GM23248 (cell line): ENCODE results near the gene ANKMY2. TPM values are rescaled to one million over a fixed set of nuclear protein-coding genes. Genes with fewer than 3 reads are reported as not detected.

Experiments used
- DNase-seq: peaks from one replicate; pipeline ENCODE4 v3.0.0-alpha.2; 2015
- H2AFZ ChIP-seq: fragments of 200-600 bp; sonication (generic); 2 replicates; pipeline ENCODE4 v1.6.1; 2016; ENCODE audit warnings: antibody characterized with exemption
- H3F3A ChIP-seq: fragments of 200-600 bp; sonication (generic); 2 replicates; pipeline ENCODE4 v1.6.1; 2016; ENCODE audit warnings: mild to moderate bottlenecking, antibody characterized with exemption, mixed run types; ENCODE audit not compliant: insufficient read depth
- H3K27ac ChIP-seq: fragments of 200-600 bp; sonication (generic); 2 replicates; pipeline ENCODE4 v1.5.1; 2016; ENCODE audit warnings: mild to moderate bottlenecking
- H3K27me3 ChIP-seq: fragments of 200-600 bp; sonication (generic); replicated peaks from 2 replicates; pipeline ENCODE4 v1.6.1; 2016; ENCODE audit warnings: mild to moderate bottlenecking; ENCODE audit not compliant: insufficient read depth
- H3K36me3 ChIP-seq: fragments of 200-600 bp; sonication (generic); 2 replicates; pipeline ENCODE4 v1.6.1; 2016; ENCODE audit warnings: low read depth, mild to moderate bottlenecking
- H3K4me1 ChIP-seq: fragments of 200-600 bp; sonication (generic); 2 replicates; pipeline ENCODE4 v1.6.1; 2016; ENCODE audit warnings: mild to moderate bottlenecking; ENCODE audit not compliant: insufficient read depth
- H3K4me2 ChIP-seq: fragments of 200-600 bp; sonication (generic); one replicate; pipeline ENCODE4 v1.6.1; 2016; ENCODE audit warnings: mild to moderate bottlenecking; ENCODE audit not compliant: unreplicated experiment
- H3K4me3 ChIP-seq: fragments of 200-600 bp; sonication (generic); 2 replicates; pipeline ENCODE4 v1.5.1; 2016; ENCODE audit warnings: mild to moderate bottlenecking
- H3K79me2 ChIP-seq: fragments of 200-600 bp; sonication (generic); 2 replicates; pipeline ENCODE4 v1.6.1; 2016; ENCODE audit warnings: mild to moderate bottlenecking; ENCODE audit not compliant: insufficient read depth
- H3K9ac ChIP-seq: fragments of 200-600 bp; sonication (generic); 2 replicates; pipeline ENCODE4 v1.6.1; 2016; ENCODE audit warnings: mild to moderate bottlenecking
- H3K9me2 ChIP-seq: fragments of 200-600 bp; sonication (generic); 2 replicates; pipeline ENCODE4 v1.6.1; 2016; ENCODE audit warnings: mixed run types, mild to moderate bottlenecking, moderate library complexity; ENCODE audit not compliant: insufficient read depth
- H3K9me3 ChIP-seq: fragments of 200-600 bp; sonication (generic); one replicate; pipeline ENCODE4 v1.6.1; 2017; ENCODE audit warnings: low read depth
- H4K20me1 ChIP-seq: fragments of 200-600 bp; sonication (generic); 2 replicates; pipeline ENCODE4 v1.6.0; 2016; ENCODE audit not compliant: insufficient read depth
- EZH2 ChIP-seq: fragments of 200-600 bp; sonication (generic); IDR thresholded peaks from 2 replicates; pipeline ENCODE4 v1.6.1; 2018; ENCODE audit warnings: antibody characterized with exemption, mild to moderate bottlenecking; ENCODE audit not compliant: insufficient read depth, poor library complexity, severe bottlenecking
- EZH2phosphoT487 ChIP-seq: fragments of 200-600 bp; sonication (generic); IDR thresholded peaks from 2 replicates; pipeline ENCODE4 v1.6.1; 2018; ENCODE audit warnings: antibody characterized with exemption, moderate library complexity, mild to moderate bottlenecking, low read depth; ENCODE audit not compliant: insufficient read depth
- WGBS, 2 experiments: methylation state at CpG; one replicate each; pipeline ENCODE4 v1.1.6; 2015 to 2017; ENCODE audit warnings: low lambda C conversion rate in 2 of 2, low coverage in 1 of 2; ENCODE audit errors: missing lambda C conversion rate in 2 of 2; 5-methylcytosine and 5-hydroxymethylcytosine counted together
- in situ Hi-C: fragments of 300-500 bp; cut with MboI; formaldehyde crosslinking; loops from 2 replicates; pipeline ENCODE4 v1.15.0; 2020
- polyA plus RNA-seq: library from polyadenylated mRNA; unstranded; fragments of >200 nt; fragmentation: Nextera tagmentation; extraction: Ambion mirVana; gene quantifications from 2 replicates; pipeline ENCODE4 v1.2.1, GENCODE V29; 2016
- total RNA-seq: library from RNA; depleted of rRNA; stranded (reverse); fragments of >200 nt; shearing (Covaris generic); gene quantifications from 2 replicates; pipeline ENCODE4 v1.2.3, GENCODE V29; 2014

The ANKMY2 gene
- total and polyA plus RNA-seq, 2 experiments from 2014 or later: 19.3 to 23.1 TPM

- no peaks in the 10 kb centered on the region for H4K20me1 ChIP-seq
- no peak overlapping the region for H3K9ac ChIP-seq
- no peak for DNase-seq
- no peak for TF ChIP-seq EZH2
- TF ChIP-seq EZH2phosphoT487: no peak
- H3K79me2 ChIP-seq: peaks cover 66% of the 10 kb centered on the region
- 73 to 76% methylated on average over 7 of the region's 7 CpGs for WGBS, 2 experiments
- in situ Hi-C loops: no loop called here
- H3K4me1 ChIP-seq: peaks cover 10% of the 10 kb centered on the region
- no peak overlapping the region for H3K4me2 ChIP-seq
- H3K9me2 ChIP-seq: no peaks in the 10 kb centered on the region
- H3K27me3 ChIP-seq: no peaks in the 10 kb centered on the region
- no peak overlapping the region for H3K4me3 ChIP-seq
- no peak overlapping the region for H2AFZ ChIP-seq
- H3K36me3 ChIP-seq: no peaks in the 10 kb centered on the region
- peaks cover 16% of the 10 kb centered on the region for H3F3A ChIP-seq
- no peaks in the 10 kb centered on the region for H3K9me3 ChIP-seq
- no peak overlapping the region for H3K27ac ChIP-seq
Measured at GRCh38 chr7:16638282-16639280, 7.0 kb downstream of the ANKMY2 start.

GRCh38 chr7:16637379-16637778, 8.2 kb downstream of the ANKMY2 start:
- Histone ChIP-seq H3K9me2 (no peaks in the 10 kb centered on the region), H3K79me2 (peaks cover 53% of the 10 kb centered on the region), H3K36me3 (no peaks in the 10 kb centered on the region), H2AFZ (no peak overlapping the region), H3K9ac (no peak overlapping the region), H3K27me3 (no peaks in the 10 kb centered on the region), H3K27ac (no peak overlapping the region), H4K20me1 (no peaks in the 10 kb centered on the region), H3K4me3 (no peak overlapping the region), H3K9me3 (no peaks in the 10 kb centered on the region), H3K4me1 (peaks cover 10% of the 10 kb centered on the region), H3F3A (peaks cover 16% of the 10 kb centered on the region), H3K4me2 (no peak overlapping the region)
- no peak for DNase-seq
- in situ Hi-C loops: no loop called here
- 53 to 66% methylated on average over 5 of the region's 5 CpGs for WGBS, 2 experiments
- no peak for TF ChIP-seq EZH2
- TF ChIP-seq EZH2phosphoT487: no peak

DNA sequence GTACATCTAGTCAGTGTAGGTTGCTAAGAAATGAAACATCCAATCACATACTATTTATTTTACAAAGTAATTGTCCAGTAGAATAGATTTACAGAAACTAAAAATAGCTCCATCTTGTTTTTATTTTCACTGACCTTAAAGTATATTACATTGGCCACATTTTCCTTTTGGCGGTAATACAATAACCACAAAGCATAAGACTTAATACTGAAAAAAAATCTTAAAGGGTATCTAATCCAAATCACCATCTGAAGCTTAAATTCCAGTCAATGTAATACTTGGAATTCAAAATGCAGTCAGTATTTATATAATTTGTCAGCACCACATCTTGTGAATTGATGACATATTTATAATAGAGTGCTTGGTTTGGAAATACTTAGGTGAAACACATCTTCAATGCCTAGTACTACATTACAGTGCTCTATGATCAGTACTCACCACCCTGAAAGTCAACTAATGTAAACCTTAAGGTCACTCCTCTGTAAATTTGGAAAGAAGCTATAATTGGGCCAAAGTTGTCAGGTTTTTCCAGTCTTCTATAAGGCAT, 8.9 kb downstream of the ANKMY2 start:
- WGBS, 2 experiments: 19 to 21% methylated on average over 1 of the region's 1 CpG
- H3K9me2 ChIP-seq: no peaks in the 10 kb centered on the region
- H4K20me1 ChIP-seq: no peaks in the 10 kb centered on the region
- no peak overlapping the region for H3K9ac ChIP-seq
- H3K9me3 ChIP-seq: no peaks in the 10 kb centered on the region
- no peak overlapping the region for H2AFZ ChIP-seq
- in situ Hi-C loops: no loop called here
- DNase-seq: peak; percentile 26
- peaks cover 10% of the 10 kb centered on the region for H3K4me1 ChIP-seq
- no peaks in the 10 kb centered on the region for H3K36me3 ChIP-seq
- H3K4me2 ChIP-seq: no peak overlapping the region
- TF ChIP-seq EZH2phosphoT487 (0 out of 2 replicates have a peak, but pooled peaks have one; percentile 66), EZH2 (no peak)
- H3K79me2 ChIP-seq: peaks cover 46% of the 10 kb centered on the region
- H3K27ac ChIP-seq: no peak overlapping the region; the same call in 1 of the 2 replicates
- no peak overlapping the region for H3K4me3 ChIP-seq
- peaks cover 16% of the 10 kb centered on the region for H3F3A ChIP-seq
- H3K27me3 ChIP-seq: no peaks in the 10 kb centered on the region

- DNase-seq: no peak
- H3K27me3 ChIP-seq: no peaks in the 10 kb centered on the region
- H3K79me2 ChIP-seq: peaks cover 23% of the 10 kb centered on the region
- TF ChIP-seq EZH2phosphoT487 (no peak), EZH2 (no peak)
- no peak overlapping the region for H3K4me2 ChIP-seq
- in situ Hi-C loops: no loop called here
- 65 to 68% methylated on average over 4 of the region's 4 CpGs for WGBS, 2 experiments
- no peak overlapping the region for H3K9ac ChIP-seq
- no peak overlapping the region for H2AFZ ChIP-seq
- peaks cover 16% of the 10 kb centered on the region for H3F3A ChIP-seq
- H3K4me3 ChIP-seq: no peak overlapping the region
- no peaks in the 10 kb centered on the region for H4K20me1 ChIP-seq
- no peak overlapping the region for H3K27ac ChIP-seq
- H3K9me2 ChIP-seq: no peaks in the 10 kb centered on the region
- H3K36me3 ChIP-seq: no peaks in the 10 kb centered on the region
- H3K9me3 ChIP-seq: no peaks in the 10 kb centered on the region
- H3K4me1 ChIP-seq: peaks cover 10% of the 10 kb centered on the region
Measured at GRCh38 chr7:16634271-16634738, 11.2 kb downstream of the ANKMY2 start.
